Thoracic aorta (tissue), 2 donors: ENCODE data around the gene HTATIP2. TPM values are rescaled to one million over a fixed set of nuclear protein-coding genes. Genes with fewer than 3 reads are reported as not detected.

Source experiments
- ATAC-seq: fragments of 150-250 bp; one replicate; pipeline ENCODE4 v1.8.0; 2017; ENCODE audit warnings: low read depth; ENCODE audit not compliant: insufficient number of reproducible peaks, low FRiP score
- DNase-seq: peaks from one replicate; pipeline ENCODE4 v3.0.0-alpha.2; 2020; ENCODE audit warnings: low spot score
- H3K27ac ChIP-seq, 2 donors: fragments of 200-600 bp; sonication (generic); 1 replicate in 1 of 2; 2 replicates in 1 of 2; pipeline ENCODE4 v1.5.1; 2016; ENCODE audit warnings: mild to moderate bottlenecking in 2 of 2, moderate library complexity in 2 of 2
- H3K27me3 ChIP-seq: fragments of 200-600 bp; sonication (generic); replicated peaks from 2 replicates; pipeline ENCODE4 v1.6.0; 2016; ENCODE audit warnings: mild to moderate bottlenecking; ENCODE audit not compliant: insufficient read depth
- H3K36me3 ChIP-seq: fragments of 200-600 bp; sonication (generic); one replicate; pipeline ENCODE4 v1.5.1; 2016
- H3K4me1 ChIP-seq, 2 donors: fragments of 200-600 bp; sonication (generic); 1 replicate in 1 of 2; 2 replicates in 1 of 2; pipeline versions ENCODE4 v1.5.1 to v1.6.0; 2016; ENCODE audit warnings: low read depth in 2 of 2, mild to moderate bottlenecking in 1 of 2; ENCODE audit not compliant: control insufficient read depth in 1 of 2
- H3K4me3 ChIP-seq: fragments of 200-600 bp; sonication (generic); 2 replicates; pipeline ENCODE4 v1.5.1; 2016; ENCODE audit warnings: mild to moderate bottlenecking
- H3K9me3 ChIP-seq: fragments of 200-600 bp; sonication (generic); 2 replicates; pipeline ENCODE4 v1.5.1; 2016
- CTCF ChIP-seq: fragments of 200-600 bp; sonication (generic); IDR thresholded peaks from one replicate; pipeline ENCODE4 v1.5.1; 2019; ENCODE audit warnings: antibody characterized with exemption
- total RNA-seq, 2 donors: library from RNA; depleted of rRNA; stranded (reverse); fragments of >200 nt; gene quantifications; one replicate each; pipeline versions ENCODE4 v1.1.0 to v1.2.3, GENCODE V29; 2016

Gene HTATIP2
- total RNA-seq, 2 donors from 2014 or later, result 29.0 to 29.9 TPM

DNA sequence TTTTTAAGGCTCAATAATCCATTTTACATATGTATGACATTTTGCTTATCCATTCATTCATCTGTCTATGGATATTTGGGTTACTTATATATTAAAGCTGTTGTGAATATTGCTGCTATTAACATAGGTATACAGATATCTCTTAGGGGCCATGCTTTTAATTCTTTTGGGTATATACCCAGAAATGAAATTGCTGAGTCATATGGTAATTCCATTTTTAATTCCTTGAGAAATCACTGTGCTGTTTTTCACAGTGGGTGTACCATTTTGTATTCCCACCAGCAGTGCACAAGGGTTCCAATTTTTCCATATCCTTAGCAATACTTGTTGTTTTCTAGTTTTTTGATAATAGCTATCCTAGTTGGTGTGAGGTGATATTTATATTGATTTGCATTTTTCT lies 43.0 kb downstream of the HTATIP2 start:
- peaks cover 4% of the 10 kb centered on the region for H3K36me3 ChIP-seq

GRCh38 chr11:20407344-20407743 lies 43.8 kb downstream of the HTATIP2 start:
- Histone ChIP-seq H3K4me1 (no peaks in the 10 kb centered on the region), H3K4me3 (no peak overlapping the region), H3K9me3 (no peaks in the 10 kb centered on the region), H3K27me3 (no peaks in the 10 kb centered on the region), H3K36me3 (peaks cover 4% of the 10 kb centered on the region), H3K27ac (no peak overlapping the region)
- no peak for ATAC-seq
- TF ChIP-seq CTCF, result no peak
- DNase-seq, result no peak

More for the DNA sequence above, 43.0 kb downstream of the HTATIP2 start:
- no peaks in the 10 kb centered on the region for H3K9me3 ChIP-seq
- no peak for DNase-seq
- TF ChIP-seq CTCF, result no peak
- no peak overlapping the region for H3K4me3 ChIP-seq
- H3K4me1 ChIP-seq, result no peaks in the 10 kb centered on the region
- H3K27me3 ChIP-seq, result no peaks in the 10 kb centered on the region
- no peak for ATAC-seq
- no peak overlapping the region for H3K27ac ChIP-seq

DNA sequence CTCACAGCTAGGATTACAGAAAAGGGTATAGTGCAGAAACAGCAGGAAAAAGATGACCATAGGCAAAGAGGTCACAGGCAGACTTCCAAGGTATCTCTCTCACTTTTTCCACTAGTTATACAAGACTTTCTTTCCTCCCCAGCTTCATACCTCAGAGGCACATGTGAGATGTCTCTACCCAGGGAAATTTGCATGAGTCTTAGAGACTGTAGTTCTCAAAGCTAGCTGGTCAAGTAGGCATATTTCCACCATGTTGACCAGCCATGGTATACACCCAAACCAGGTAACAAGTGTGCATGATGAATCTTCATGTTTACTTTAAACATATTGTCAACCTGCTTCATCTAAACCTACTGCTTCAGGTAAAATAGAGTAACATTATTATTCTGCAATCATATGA lies 51.9 kb downstream of the HTATIP2 start:
- Histone ChIP-seq H3K4me1 (no peaks in the 10 kb centered on the region), H3K9me3 (no peaks in the 10 kb centered on the region), H3K27me3 (no peaks in the 10 kb centered on the region), H3K36me3 (no peaks in the 10 kb centered on the region), H3K27ac (no peak overlapping the region), H3K4me3 (no peak overlapping the region)
- DNase-seq, result no peak
- ATAC-seq, result no peak
- no peak for TF ChIP-seq CTCF

DNA sequence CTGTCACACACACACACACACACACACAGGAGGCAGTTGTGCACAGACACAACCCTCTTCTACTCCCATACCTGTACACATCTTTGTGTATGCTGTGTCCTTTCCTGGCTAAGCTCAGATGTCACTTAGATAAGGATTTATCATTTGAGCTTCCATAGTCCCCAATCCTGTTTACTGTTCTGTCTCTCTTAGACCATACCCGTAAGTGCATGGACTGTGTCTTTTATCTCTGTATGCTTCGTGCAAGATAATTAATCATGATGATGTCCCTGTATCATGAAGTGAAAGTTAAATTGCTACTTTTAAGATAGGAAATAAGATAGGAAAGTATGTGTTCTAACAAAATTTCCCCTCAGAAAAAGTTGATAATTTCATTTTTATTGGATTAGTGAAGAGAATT lies 54.3 kb downstream of the HTATIP2 start:
- Histone ChIP-seq H3K27me3 (no peaks in the 10 kb centered on the region), H3K27ac (no peak overlapping the region), H3K9me3 (no peaks in the 10 kb centered on the region), H3K4me1 (no peaks in the 10 kb centered on the region), H3K36me3 (peaks cover 8% of the 10 kb centered on the region), H3K4me3 (no peak overlapping the region)
- DNase-seq, result no peak
- TF ChIP-seq CTCF, result no peak
- no peak for ATAC-seq

DNA sequence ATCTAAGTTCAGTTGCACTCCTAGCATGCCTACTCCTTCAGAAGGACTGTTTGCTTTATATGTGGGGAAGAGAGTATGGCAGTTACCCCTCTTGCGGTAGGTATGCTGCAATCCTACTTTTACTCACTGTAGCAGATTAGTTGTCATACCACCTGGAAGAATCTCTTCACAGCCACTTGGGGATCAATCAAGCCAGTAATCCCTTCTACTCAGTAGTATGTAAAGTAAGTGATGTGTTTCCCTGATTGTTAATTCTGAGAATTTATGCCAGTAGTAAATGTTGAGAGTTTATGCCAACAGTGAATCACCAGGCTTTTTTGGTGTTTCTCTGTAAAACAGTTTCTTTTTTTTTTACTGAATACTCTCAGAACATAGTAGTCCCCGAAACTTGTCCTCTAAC lies 58.4 kb downstream of the HTATIP2 start:
- ATAC-seq (no peak), DNase-seq (no peak)
- H3K9me3 ChIP-seq, result no peaks in the 10 kb centered on the region
- H3K4me1 ChIP-seq, result no peaks in the 10 kb centered on the region
- no peaks in the 10 kb centered on the region for H3K27me3 ChIP-seq
- no peak overlapping the region for H3K4me3 ChIP-seq
- H3K36me3 ChIP-seq, result peaks cover 8% of the 10 kb centered on the region
- TF ChIP-seq CTCF, result no peak
- no peak overlapping the region for H3K27ac ChIP-seq
